Parathyroid adenoma (tissue), 2 donors: ENCODE measurements around the gene CADM1.

ENCODE experiments used
- H2AFZ ChIP-seq: fragments of 300-600 bp; sonication (generic); one replicate; pipeline ENCODE4 v1.7.0; 2017; ENCODE audit warnings: antibody characterized with exemption, mild to moderate bottlenecking
- H3K27ac ChIP-seq: fragments of 300-600 bp; sonication (generic); one replicate; pipeline ENCODE4 v1.7.0; 2017
- H3K27me3 ChIP-seq: fragments of 300-600 bp; sonication (generic); one replicate; pipeline ENCODE4 v1.7.0; 2017; ENCODE audit warnings: low read length; ENCODE audit not compliant: control insufficient read depth, insufficient read depth
- H3K36me3 ChIP-seq: fragments of 300-600 bp; sonication (generic); one replicate; pipeline ENCODE4 v1.7.0; 2017; ENCODE audit warnings: low read length; ENCODE audit not compliant: control insufficient read depth, insufficient read depth
- H3K4me1 ChIP-seq: fragments of 300-600 bp; sonication (generic); one replicate; pipeline ENCODE4 v1.7.0; 2017; ENCODE audit warnings: control low read depth
- H3K4me2 ChIP-seq: fragments of 300-600 bp; sonication (generic); one replicate; pipeline ENCODE4 v1.7.0; 2017; ENCODE audit warnings: low read length
- H3K4me3 ChIP-seq: fragments of 300-600 bp; sonication (generic); one replicate; pipeline ENCODE4 v1.7.0; 2017; ENCODE audit warnings: low read depth, low read length
- H3K79me2 ChIP-seq: fragments of 300-600 bp; sonication (generic); one replicate; pipeline ENCODE4 v1.7.0; 2017; ENCODE audit warnings: control low read depth
- H3K9ac ChIP-seq: fragments of 300-600 bp; sonication (generic); one replicate; pipeline ENCODE4 v1.7.0; 2017; ENCODE audit warnings: mild to moderate bottlenecking
- H3K9me3 ChIP-seq: fragments of 300-600 bp; sonication (generic); one replicate; pipeline ENCODE4 v1.7.0; 2017; ENCODE audit warnings: low read length; ENCODE audit not compliant: control insufficient read depth
- TF ChIP-seq, protein P1 (sequence below): fragments of 300-600 bp; sonication (generic); IDR thresholded peaks from one replicate; pipeline ENCODE4 v1.7.0; 2017; ENCODE audit warnings: antibody characterized with exemption, mild to moderate bottlenecking
- donor health status: primary hyperparathyroidism.

CADM1 gene

DNA sequence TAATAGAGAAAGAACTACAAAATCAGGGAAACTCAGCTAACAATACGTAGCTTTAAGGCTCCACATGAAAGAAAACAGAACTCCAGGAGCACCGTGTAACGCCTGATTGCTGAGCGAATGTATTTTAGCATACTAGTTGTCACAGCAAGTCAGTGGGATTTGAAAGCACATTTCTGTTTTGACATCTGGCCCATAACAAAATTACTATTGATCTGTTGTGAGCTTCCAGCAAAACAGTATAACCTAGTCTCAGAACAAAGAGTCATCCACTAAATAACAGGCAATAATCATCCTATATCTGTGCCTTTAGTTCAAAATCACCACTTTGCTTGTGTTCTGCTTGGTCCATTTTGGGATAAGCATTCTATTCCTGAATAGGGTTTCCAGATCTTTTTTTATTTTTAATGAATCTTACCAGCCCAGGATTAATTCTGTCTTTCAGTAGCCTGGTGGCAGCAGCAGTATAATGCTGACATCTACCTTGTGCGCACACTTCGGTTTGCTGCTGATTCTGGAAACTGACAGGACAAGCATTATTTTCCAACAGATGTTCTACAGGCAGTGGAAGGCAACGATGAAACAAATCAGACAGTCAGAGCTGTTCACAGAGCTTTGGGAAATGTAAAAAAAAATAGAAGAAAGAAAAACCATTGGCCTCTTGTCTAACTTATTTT, 66.2 kb downstream of the CADM1 start:
- no peaks in the 10 kb centered on the region for H3K9me3 ChIP-seq
- H3K27me3 ChIP-seq = no peaks in the 10 kb centered on the region
- no peak overlapping the region for H2AFZ ChIP-seq
- H3K27ac ChIP-seq = no peak overlapping the region
- TF ChIP-seq, protein P1, sequence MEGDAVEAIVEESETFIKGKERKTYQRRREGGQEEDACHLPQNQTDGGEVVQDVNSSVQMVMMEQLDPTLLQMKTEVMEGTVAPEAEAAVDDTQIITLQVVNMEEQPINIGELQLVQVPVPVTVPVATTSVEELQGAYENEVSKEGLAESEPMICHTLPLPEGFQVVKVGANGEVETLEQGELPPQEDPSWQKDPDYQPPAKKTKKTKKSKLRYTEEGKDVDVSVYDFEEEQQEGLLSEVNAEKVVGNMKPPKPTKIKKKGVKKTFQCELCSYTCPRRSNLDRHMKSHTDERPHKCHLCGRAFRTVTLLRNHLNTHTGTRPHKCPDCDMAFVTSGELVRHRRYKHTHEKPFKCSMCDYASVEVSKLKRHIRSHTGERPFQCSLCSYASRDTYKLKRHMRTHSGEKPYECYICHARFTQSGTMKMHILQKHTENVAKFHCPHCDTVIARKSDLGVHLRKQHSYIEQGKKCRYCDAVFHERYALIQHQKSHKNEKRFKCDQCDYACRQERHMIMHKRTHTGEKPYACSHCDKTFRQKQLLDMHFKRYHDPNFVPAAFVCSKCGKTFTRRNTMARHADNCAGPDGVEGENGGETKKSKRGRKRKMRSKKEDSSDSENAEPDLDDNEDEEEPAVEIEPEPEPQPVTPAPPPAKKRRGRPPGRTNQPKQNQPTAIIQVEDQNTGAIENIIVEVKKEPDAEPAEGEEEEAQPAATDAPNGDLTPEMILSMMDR = no peak
- no peaks in the 10 kb centered on the region for H3K79me2 ChIP-seq
- no peak overlapping the region for H3K4me3 ChIP-seq
- H3K36me3 ChIP-seq = no peaks in the 10 kb centered on the region
- no peak overlapping the region for H3K9ac ChIP-seq
- no peaks in the 10 kb centered on the region for H3K4me1 ChIP-seq
- no peak overlapping the region for H3K4me2 ChIP-seq

DNA sequence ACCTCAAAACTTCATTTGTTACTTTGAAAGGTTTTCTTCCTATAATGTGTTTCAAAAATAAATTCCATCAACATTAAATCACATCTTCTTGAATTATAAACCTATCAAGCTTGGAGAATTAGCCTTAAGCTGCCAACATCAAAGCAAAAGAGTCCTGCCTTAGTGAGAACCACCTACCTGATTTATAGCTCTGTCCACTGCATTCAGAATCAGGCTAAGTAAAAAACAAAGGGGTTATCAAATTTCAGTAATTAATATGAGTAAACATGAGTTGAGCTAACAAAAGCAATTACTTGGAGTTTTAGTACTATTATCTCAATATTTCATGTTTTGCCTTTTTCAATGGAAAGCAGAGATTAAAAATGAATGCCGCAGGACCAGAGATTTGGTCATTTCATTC, 73.9 kb downstream of the CADM1 start:
- Histone ChIP-seq H3K27ac (no peak overlapping the region), H3K27me3 (no peaks in the 10 kb centered on the region), H3K9ac (no peak overlapping the region), H3K4me1 (no peaks in the 10 kb centered on the region), H3K9me3 (no peaks in the 10 kb centered on the region), H3K79me2 (no peaks in the 10 kb centered on the region), H3K36me3 (no peaks in the 10 kb centered on the region), H2AFZ (no peak overlapping the region), H3K4me3 (no peak overlapping the region), H3K4me2 (no peak overlapping the region)
- TF ChIP-seq, protein P1 = no peak

DNA sequence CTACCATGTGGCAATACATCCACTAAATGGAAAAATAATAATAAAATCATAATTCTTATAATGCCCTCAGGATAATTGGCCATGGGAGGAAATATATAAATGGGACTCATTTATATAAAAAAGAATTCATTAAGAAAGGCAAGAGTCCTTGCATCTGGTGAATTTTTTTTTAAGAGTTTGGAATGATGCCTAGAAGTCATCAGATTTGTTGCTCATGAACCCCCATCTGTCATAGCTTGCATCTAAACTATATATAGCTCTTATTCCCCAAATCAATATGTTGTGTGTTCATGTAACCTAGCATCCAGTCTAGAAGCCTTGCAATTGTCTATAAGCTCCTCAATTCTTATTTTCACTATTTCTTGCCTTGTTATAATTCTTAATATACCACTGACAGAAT, 75.9 kb downstream of the CADM1 start:
- Histone ChIP-seq H3K4me3 (no peak overlapping the region), H3K9me3 (no peaks in the 10 kb centered on the region), H3K36me3 (no peaks in the 10 kb centered on the region), H2AFZ (no peak overlapping the region), H3K4me1 (no peaks in the 10 kb centered on the region), H3K9ac (no peak overlapping the region), H3K79me2 (no peaks in the 10 kb centered on the region), H3K27ac (no peak overlapping the region), H3K27me3 (no peaks in the 10 kb centered on the region), H3K4me2 (no peak overlapping the region)
- TF ChIP-seq, protein P1 = no peak

DNA sequence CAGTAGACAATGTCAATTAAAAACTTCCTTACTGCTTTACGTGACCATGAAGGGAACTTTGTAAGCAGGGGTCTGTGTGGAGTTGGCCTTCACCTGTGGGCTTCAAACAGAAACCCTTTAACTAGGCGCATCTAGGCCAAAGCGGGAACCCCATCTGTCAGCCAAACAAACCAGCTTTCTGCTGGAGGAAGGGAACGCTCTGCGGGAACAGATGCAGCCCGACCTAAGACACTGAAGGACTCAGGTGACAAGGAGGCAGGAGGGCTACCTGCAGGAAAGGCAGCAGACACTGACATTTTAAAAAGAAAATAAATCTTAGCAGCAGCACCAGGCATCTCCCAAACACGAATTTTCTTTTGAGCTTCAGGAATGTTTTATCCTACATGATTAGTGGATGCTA, 78.4 kb downstream of the CADM1 start:
- TF ChIP-seq, protein P1 = no peak
- no peak overlapping the region for H2AFZ ChIP-seq
- no peaks in the 10 kb centered on the region for H3K36me3 ChIP-seq
- no peak overlapping the region for H3K4me3 ChIP-seq
- H3K9me3 ChIP-seq = no peaks in the 10 kb centered on the region
- no peaks in the 10 kb centered on the region for H3K79me2 ChIP-seq
- H3K4me2 ChIP-seq = no peak overlapping the region
- no peaks in the 10 kb centered on the region for H3K4me1 ChIP-seq
- no peak overlapping the region for H3K9ac ChIP-seq
- H3K27ac ChIP-seq = no peak overlapping the region
- H3K27me3 ChIP-seq = no peaks in the 10 kb centered on the region

DNA sequence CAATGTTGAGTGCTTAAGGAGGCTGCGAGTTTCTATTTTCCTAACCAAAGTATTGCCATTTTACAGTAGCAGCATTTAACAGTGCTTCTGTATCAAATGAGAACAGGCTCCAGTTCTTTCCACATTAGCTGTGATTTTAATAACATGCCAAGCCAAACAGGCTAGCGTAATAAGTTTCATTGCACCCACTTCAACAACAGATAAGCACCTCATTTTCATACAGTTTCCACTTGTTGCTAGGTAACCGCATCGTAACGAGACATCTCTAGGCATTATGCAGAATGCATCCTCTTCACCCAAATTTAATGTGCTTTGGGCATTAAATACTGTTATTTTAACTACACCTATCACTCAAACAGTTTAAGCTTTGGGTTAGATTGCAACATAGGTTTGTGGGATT, 79.0 kb downstream of the CADM1 start:
- no peak overlapping the region for H3K4me3 ChIP-seq
- H3K27ac ChIP-seq = no peak overlapping the region
- no peak overlapping the region for H2AFZ ChIP-seq
- no peak overlapping the region for H3K4me2 ChIP-seq
- TF ChIP-seq, protein P1 = no peak
- no peaks in the 10 kb centered on the region for H3K27me3 ChIP-seq
- no peaks in the 10 kb centered on the region for H3K36me3 ChIP-seq
- H3K4me1 ChIP-seq = no peaks in the 10 kb centered on the region
- no peaks in the 10 kb centered on the region for H3K9me3 ChIP-seq
- H3K79me2 ChIP-seq = no peaks in the 10 kb centered on the region
- no peak overlapping the region for H3K9ac ChIP-seq
